Hepatic stellate cell (primary cell): ENCODE data around the gene SMIM24.

Experiments used
- DNase-seq: peaks from one replicate; pipeline ENCODE4 v3.0.0; 2011; ENCODE audit warnings: low spot score

The SMIM24 gene

DNA sequence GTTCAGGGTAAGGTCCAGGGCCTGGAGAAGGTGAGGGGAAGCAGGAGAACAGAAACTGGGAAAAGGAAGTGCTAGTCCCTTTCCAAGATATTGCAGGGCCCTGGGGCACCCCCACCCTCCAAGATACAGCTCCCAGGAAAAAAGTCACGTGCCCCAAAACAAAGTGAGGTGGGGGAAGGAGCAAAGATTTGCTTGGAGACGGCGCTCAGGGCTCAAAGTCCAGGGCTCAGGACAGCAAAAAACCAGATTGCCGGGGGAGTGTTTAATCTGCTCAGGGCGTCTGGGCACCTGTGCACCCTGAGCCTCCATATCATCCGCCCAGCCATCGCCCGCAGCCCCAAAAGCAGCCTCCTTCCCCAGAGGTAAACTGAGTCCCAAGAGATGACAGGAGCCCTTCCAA is 6.3 kb downstream of the SMIM24 start:
- DNase-seq: no peak

DNA sequence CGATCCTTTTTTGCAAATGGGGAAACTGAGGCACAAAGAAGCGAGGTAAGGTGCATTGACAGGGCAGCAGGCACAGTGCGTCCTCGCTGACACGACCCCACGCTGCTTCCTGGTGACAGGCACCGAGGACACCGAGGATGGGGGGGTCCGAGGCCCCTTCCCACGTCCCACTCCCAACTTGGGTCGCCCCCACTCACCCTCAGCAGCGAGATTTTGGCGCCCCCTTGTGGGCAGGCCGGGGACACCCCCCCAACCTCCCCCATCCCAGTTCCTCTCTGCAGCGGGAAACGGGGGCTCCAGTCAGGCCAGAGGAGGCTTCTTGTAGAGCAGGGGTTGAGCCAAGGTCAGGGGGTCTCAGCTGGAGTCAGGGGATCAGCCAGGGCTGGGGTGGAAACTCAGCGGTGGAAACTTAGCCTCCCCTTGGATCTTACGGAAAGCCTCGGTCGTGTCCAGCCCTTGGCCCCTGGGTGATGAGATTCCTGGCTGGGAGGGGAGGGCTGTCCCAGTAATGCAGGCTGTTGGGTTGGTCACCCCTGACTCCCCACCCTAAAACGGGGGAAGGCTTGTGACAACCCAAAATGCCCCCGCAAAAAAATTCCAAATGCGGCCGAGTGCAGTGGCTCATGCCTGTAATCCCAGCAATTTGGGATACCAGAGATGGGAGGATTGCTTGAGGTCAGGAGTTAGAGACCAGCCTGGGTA is 8.2 kb downstream of the SMIM24 start:
- peak; percentile 63 for DNase-seq

DNA sequence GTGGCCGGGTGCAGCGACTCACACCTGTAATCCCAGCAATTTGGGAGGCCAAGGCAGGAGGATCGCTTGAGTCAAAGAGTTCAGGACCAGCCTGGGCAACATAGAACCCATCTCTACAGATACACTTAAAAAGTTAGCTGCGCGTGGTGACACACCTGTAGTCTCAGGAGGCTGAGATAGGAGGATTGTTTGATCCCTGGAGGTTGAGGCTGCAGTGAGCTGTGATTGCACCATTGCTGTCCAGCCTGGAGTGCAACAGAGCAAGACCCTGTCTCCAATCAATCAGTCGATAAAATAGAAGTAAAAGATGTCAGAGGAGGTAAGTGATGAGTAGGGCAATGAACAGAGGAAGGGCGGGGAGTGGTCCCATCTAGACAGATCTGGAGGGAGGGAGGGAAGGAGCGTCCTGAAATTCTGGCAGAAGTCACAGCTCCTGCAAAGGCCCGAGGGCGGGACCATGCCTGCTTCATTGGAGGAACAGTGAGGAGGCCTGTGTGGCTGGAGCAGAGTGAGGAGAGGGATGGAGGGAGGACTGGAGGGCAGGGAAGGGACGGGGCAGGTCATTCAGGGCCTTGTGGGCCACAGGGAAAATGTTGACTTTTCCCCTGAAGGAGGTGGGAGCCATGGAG is 9.7 kb downstream of the SMIM24 start:
- DNase-seq: no peak

DNA sequence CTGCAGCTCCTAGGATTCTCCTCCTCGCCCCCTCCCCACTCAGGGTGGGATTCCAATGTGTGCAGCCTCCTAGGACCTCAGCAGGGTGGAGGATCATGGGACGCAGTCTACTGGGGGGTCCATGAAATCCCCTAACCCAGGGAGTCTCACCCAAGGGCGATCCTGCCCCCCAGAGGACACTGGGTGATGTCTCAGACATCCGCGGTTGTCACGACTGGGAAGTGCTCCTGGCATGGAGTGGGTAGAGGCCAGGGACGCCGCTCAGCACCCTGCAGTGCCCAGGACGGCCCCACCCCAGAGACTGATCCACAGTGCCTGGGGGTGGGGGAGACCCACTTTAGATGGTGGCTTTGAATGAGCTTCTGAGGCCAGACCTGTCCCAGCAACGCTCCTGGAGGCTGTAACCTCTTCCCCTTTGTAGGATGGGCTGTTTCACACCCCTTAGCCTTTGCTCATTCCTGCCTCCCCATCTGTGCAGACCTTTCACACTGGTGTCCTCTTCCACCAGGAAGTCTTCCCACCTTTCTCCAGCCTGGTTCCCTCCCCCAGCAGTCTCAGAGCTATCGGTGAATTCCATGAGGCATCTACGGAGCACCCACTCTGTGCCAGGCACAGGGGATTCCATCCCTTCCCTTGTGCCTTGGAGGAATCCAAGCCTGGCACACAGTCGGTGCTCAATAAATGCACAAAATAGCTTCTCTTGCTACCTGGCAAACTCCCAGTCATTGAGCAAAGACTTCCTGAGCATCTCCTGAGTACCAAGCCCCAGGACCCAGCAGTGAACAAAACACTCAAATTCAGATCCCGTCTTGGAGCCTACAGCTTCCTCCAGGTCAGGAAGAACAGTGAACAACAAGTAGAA is 10.5 kb downstream of the SMIM24 start:
- no peak for DNase-seq

DNA sequence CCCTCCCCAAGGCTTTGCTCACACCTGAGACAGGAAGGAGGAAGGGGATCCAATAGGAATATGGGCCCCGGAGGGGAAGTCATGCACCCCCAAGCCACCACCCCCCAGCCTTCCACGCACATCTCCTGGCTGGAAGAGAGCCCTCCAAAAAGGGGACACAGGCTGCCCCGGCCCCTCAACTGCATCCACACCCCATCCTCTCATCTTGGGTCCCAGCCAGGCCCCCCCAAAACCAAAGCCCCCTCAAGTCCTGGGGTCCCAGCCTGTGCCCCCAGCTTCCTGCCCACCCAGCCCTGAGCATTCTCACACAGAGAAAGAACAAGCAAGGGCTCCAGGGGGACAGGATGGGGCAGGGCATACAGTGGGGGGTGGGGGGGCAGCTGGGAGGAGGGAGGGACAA is 12.1 kb downstream of the SMIM24 start:
- no peak for DNase-seq

DNA sequence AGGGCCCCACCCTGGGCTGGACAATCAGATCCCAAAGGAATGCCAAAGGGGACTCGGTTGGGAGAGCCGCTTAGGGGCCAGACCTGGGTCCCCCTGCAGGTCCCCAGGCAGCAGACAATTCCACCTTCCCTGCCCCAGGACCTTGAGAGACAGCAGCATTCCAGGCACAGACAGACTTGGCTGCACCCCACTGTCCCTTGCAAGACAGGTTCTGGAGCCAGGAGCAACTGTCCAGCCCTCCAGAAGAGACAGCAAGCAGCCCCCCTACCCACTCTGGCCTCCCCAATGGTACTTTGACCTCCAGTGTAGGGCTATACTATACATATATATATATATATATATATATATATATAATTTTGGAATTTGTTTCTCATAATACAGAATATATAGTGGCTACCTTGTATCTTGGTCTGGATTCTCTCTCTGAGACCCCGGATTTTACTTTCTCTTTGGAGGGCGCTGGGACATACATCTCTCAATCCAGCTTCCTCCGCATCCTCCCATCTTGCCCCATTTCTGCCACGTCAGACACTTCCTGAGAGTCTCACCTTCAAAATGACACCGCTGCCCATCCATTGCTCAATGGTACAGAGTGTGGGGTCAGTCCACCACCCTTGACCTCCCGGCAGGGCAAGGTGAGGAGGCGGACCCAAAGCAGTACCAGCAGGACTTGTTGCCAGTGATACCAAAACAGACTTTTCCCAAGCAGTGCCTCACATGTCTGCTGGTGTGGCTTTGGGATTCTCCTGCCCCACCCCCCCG is 12.7 kb downstream of the SMIM24 start:
- DNase-seq: no peak

DNA sequence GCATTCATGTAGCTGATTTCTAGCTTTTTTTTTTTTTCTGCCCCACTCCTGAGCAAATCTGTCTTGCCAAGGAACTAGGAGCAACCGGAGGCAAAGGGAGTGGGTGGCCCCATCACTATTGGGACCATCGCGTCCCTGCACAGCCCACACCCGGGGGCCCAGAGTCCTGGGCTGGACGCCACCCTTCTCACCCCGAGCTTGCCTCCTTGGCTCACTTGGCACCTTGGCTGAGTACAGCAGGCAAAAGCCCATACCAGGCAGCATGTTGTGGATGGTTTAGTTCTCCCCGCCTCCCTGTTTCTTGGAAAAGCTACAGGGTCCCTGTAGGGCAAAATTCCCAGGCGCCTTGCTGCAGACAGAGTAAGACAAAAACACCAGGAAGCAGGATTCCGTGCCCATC is 13.7 kb downstream of the SMIM24 start:
- no peak for DNase-seq

DNA sequence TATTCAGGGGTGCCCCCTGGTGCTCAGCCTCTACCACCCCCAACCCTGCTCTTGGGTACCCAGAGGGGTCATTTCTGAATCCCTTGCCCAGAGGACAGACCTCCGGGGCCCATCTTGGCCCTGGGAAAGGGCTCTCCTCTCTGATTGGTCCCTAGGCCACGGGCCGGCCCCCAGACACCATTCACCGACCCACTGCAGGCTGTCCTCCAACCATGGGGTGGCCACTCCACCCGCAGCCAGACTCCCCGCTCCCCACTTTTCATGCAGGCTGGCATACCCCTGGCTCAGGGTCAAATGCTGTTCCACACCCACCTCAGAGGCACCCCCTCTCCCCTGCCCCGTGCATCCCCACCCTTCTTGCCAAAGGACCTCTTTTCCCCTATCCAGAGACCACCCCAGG is 14.8 kb downstream of the SMIM24 start:
- no peak for DNase-seq

DNA sequence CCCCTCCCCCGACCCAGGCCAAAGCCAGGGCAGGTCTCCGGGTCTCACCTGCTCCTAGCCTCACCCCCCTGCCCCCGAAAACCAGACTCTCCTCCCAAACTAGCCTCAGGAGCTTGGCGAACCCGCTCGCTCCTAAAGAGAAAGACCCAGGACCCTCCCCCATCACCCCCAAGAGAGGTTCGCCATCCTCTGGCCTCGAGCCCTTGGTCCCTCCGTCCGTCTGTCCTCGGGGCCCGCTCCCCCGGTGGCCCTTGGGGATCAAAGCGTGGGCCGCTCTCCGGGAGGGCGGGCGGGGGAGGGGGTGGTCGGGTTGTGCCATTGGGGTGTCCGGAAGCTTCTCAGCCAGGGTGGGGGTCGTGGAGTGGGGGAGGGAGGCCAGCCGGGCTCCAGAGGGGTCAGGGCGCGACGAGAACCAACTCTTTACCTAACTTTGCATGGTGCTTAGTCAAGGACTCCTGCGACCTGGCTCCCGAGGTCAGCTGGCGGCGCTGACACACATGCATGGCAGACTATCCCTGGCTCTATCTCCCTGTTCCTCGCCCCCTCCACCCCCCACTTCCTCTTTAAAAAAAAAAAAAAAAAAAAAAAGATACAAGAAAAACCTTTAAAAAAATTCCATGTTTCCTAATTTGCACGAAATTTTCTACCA is 15.6 kb downstream of the SMIM24 start:
- DNase-seq: no peak

DNA sequence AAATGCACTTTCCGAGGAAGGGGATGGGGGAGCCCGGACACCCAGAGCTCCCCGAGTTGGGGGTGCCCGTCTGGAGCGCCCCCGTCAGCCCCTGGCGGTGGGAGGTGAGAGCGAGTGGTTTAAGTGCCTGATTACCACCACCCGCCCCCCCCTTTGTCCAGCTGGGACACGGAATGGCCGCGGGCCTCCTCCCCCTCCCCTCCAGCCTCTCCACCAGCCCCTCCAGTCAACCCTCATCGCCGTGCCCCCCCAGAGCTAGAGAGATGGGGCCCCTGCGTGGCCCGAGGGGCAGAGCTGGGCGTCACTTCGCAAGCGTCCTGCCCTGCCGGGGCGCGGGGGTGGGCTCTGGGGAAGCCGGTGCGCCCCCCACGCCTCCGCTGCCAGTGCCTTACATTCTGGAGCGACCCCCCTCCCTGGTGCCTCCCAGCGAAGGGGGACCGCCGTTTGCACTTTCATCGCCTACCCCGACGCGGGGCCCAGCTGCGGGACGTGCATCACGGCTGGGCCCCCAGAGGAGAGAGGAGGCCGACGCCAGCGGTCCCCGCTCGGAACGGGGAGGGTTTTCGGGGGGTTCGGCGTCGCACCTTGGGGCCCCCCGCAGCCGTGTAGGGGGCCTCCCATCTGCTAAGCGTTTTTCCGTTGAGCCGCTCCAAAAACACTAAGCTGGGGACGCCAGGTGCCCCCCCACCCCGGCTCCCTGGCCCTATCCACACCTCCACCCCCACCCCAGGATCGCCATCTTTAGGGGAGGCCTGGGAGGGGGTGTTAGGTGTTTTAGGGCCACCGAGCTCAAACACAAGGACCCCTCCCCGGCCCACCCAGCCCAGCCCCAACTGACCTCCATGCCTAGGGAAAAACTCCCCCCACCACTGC is 16.4 kb downstream of the SMIM24 start:
- no peak for DNase-seq

DNA sequence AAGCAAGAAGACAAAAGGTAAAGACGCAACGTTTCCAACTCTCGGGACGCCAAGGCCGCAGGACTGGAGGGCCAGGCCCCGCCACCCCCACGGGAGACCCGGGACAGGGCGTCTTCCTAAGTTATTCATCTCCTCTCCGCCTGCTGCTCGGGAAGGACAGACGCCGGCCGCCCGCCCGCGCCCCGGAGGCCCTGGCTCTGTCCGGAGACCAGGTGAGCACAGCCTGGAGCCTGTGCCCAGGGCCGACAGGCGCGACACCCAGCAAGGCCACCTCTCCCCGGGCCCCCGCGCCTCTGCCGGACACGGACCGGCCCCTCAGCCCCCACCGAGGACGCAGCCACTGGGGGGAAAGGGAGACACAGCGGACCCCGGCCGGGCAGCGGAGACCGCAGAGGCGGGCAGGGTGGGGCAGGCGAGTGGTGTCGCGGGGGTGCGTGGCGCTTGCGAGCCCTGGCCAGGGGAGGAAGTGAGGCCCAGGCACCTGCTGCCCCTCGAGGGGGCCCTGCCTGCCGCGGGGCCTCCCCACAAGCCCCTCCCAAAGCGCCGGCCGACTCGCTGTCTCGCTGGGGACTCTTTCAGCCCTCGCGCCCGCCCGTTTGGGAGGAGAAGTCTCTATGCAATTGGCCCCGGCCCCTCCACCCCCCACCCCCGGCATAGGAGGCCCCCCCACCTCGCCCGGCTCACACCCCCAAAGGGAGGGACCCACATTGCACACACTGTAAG is 17.2 kb downstream of the SMIM24 start:
- no peak for DNase-seq

DNA sequence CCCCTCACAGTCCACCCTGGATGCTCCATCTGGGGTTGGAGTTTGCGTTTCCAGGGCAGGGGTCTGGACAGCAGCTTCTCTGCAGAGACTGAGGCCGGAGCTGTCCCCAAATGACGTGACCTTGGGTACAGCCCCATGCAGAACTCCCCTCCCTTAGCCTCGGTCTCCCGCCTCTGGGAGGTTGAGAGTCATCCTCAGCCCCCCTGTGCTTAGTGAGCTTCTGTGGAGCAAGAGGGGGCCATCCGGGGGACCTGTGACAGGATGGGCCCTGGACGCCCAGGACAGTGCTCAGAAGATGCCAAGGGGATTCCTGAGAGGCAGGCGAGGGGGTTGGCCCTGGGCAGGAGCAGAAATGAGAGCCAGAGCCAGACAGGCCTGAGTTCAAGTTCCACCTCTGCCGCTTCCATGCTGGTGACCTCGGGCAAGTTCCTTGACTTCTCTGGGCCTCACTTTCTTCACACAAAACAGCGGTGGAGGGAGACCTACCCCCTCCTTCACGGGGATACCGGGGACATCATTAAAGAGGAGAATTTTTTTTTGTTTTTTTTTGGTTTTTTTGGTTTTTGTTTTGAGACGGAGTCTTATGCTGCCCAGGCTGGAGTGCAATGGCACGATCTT is 20.3 kb downstream of the SMIM24 start:
- DNase-seq: no peak

DNA sequence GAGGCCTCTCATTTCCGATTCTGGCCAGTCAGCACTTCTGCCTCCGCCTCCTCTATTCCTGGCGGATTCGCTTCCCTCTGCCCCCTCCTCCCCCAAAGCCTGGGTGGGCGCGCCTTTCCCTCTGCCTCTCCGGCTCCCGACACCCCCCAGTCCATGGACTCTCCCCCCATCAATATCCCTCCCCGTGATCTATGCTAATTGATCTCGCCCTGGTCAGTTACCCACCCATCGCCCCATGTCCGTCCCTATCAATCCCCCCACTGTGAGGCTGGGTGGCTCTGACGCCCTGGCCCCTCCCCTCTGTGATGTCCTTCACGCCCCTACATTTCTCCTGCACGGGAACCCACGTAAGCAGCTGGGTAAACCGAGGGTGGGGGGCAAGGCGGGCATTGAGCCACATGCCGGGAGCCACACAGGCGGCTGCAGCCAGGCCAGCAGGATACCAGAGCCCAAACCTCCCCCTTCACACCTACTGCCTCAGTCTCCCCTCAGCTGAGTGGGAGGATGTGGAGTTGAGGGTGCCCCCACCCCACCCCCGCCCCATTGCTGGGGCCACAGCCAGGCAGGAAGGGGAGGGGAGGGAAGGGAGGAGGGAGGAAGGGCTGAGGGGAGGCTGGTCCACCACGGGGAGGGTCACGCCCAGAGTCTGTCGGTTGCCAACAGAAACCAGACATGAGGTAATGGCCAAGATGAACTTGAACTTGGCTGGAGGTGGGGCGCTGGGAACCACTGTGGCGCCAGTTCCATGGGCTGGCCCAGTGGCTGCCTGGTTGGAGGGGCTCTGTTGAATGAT is 21.0 kb downstream of the SMIM24 start:
- peak; percentile 96 for DNase-seq

DNA sequence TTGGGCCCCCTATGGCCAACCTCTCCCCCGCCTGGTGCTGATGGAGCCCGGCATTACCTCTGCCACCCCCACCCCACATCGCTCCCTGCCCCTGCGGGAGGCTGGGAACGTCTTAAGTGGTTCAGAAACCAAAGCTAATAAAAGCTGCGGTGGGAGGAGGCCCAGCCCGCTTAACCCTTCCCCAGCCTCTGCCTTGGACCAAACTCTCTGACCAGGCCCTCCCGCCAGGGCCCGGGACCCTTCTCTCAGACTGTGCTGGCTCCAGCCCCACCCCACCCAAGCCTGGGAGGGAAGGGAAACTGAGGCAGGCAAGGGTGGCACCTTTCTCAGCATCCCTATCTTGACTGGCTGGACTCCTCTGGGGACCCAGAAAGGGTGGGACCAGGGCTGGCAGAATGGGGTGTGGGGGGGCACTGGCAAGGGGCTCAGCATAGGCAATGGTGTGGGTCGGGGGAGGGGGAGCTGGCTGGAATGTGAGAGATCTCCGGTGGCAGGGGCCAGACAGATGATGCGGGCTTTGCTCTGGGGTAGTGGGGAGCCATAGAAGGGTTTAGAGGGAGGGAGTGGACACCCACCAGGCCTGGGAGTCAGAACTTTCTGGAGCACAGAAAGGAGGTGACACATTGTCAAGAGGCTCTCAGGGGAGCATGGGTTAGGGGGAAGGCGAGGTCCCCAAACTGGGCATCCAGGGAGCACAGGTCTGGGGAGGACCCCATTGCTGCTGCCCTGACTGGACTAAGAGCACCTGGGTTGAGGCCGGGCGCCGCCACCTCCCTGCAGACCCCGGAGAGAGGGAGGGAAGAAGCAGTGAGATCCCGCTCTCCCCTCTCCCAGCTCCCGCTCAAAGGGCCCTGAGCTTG is 21.9 kb downstream of the SMIM24 start:
- DNase-seq: no peak

DNA sequence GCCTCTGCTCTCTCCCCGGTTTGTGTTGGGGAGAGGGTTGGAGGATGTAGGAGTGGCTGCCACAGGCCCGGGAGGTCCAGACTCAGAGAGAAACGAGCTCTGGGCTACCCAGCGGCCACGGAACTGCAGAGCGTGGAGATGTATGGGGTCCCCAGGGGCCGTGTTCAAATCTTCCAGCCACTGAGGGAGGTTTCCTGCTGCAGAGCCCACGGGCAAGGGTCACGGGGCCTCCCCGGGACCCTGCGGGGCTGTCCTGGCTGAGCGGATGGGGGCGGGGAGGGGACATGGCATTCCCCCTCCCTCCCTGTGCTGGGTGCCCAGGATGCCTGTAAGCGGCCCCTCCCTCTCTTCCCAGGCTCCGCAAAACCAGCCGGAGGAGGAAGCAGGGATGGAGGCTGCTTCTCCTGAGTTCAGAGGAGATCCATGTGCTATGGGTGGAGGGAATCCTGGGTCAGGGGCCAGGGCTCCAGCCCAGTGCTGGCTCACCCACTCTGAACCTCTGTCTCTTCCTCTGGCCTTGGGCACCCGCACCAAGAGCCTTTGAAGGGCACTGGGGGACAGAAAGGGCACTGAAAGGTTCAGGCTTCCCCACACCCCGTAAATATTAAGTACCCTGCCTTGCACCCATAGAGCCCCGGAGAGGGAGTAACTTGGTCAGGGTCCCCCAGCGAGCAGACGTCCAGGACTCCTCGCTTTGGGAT is 22.6 kb downstream of the SMIM24 start:
- no peak for DNase-seq

DNA sequence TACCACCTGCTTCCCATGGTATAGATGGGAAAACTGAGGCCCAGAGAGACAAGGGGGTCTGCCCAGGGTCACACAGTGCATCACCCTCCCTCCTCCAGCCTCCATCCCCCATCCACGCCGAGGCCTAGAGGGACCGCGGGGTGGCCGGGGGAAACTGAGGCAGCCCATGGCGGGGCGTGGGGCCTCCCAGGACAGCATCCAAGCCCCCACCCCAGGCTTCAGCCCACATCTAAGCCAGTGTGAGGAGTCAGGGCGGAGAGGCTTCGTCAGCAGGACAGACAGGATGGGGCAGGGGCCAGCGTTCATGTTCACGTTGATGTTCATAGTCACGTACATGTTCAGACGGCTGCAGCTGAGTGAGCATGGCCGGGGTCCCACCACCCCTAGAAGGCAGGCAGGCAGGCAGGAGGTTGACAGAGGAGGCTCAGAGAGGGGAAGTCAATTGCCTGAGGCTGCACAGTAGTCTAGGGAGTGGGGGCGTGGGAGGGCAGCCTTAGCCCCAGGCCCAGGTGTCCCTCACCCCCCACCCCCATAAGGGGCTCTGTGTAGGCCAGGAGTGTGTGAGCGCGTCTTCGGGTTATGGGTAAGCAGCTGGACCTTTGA is 23.3 kb downstream of the SMIM24 start:
- no peak for DNase-seq
